ENCODE measurements around the gene ZNF710.

ZNF710 gene

DNA sequence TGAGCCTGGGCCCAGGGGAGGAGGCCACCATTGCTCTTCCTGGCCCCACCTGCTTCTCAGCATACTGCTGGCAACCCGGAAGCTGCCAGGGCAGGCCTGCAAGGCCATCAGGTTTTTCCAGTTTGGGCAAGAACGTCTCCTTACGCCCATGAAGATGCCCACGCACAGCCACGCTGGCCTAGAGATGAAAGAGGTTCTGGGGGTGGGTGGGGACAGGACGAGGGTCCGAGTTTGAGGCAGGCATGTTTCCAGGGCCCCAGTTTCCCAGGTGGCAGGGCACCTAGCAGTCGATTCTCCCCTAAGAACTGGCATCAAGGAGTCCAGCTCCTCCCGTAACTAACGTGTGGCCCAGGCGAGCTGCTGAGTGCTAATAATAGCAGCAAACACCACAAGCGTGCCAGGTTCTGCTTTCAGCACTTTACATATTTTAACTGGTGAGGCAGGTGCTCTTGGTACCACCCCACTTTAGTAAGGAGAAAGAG lies 45.8 kb downstream of the ZNF710 start:
- H3K27ac Mint-ChIP-seq = no peak overlapping the region
- no peaks in the 10 kb centered on the region for H3K27me3 Mint-ChIP-seq
- ATAC-seq (no peak), DNase-seq (no peak)
- H3K4me1 Mint-ChIP-seq = peaks cover 14% of the 10 kb centered on the region
- H3K4me3 Mint-ChIP-seq = no peak overlapping the region
- no peaks in the 10 kb centered on the region for H3K9me3 Mint-ChIP-seq
- H3K36me3 Mint-ChIP-seq (ENCODE audit: low read depth) = peaks cover 3% of the 10 kb centered on the region

DNA sequence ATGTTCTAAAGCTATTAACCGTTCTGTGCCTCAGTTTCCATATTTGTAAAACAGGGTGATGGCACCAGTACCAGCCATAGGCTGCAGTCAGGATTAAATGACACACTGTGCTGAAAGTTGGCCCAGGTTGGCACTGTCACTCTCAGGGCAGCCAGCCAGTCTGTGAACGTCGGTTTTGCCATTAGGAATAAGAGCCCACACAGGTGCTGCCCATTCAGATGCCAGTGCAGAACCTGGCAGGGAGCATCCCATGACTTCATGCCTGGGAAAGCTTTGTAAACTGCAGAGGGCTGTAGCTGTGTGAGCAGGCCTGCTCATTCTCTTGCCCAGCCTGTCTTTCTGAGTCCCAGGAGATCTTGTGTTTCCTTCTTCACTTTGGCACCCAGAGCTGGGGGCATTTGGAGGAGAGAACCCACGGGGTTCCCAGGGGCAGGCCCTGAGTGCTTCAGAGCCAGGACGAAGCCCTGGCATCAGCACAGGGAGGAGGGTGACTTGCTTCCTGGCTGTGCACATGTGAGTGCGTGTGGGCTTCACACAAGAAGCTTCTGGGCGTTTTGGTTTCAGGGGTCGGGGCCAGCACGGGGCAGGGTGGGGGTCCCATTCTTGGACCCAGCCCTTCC lies 46.9 kb downstream of the ZNF710 start:
- H3K4me1 Mint-ChIP-seq = peaks cover 14% of the 10 kb centered on the region
- no peak overlapping the region for H3K4me3 Mint-ChIP-seq
- H3K9me3 Mint-ChIP-seq = no peaks in the 10 kb centered on the region
- peaks cover 3% of the 10 kb centered on the region for H3K36me3 Mint-ChIP-seq (ENCODE audit: low read depth)
- DNase-seq = no peak
- no peak for ATAC-seq
- H3K27me3 Mint-ChIP-seq = no peaks in the 10 kb centered on the region
- H3K27ac Mint-ChIP-seq = no peak overlapping the region

DNA sequence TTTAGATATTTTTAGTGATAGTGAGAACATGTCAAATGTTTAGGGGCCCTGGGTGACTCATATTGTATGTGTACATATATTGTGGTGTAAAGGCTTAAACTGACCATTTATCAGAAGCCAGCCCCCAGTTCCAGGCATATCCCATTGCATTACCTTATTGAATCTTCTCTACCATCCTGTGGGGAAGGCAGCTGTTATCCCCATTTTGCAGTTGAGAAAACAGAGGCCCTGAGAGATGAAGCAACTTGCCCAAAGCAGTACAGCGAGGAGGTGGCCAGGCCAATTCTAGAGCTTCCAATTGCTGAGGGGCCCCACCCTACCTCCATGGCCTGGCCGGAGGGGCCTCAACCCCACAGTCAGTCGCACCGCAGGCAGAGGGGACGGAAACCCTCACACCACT lies 47.9 kb downstream of the ZNF710 start:
- H3K4me3 Mint-ChIP-seq = no peak overlapping the region
- peaks cover 14% of the 10 kb centered on the region for H3K4me1 Mint-ChIP-seq
- H3K27me3 Mint-ChIP-seq = no peaks in the 10 kb centered on the region
- no peak for ATAC-seq
- H3K36me3 Mint-ChIP-seq (ENCODE audit: low read depth) = peaks cover 3% of the 10 kb centered on the region
- no peak overlapping the region for H3K27ac Mint-ChIP-seq
- DNase-seq = no peak
- H3K9me3 Mint-ChIP-seq = no peaks in the 10 kb centered on the region

DNA sequence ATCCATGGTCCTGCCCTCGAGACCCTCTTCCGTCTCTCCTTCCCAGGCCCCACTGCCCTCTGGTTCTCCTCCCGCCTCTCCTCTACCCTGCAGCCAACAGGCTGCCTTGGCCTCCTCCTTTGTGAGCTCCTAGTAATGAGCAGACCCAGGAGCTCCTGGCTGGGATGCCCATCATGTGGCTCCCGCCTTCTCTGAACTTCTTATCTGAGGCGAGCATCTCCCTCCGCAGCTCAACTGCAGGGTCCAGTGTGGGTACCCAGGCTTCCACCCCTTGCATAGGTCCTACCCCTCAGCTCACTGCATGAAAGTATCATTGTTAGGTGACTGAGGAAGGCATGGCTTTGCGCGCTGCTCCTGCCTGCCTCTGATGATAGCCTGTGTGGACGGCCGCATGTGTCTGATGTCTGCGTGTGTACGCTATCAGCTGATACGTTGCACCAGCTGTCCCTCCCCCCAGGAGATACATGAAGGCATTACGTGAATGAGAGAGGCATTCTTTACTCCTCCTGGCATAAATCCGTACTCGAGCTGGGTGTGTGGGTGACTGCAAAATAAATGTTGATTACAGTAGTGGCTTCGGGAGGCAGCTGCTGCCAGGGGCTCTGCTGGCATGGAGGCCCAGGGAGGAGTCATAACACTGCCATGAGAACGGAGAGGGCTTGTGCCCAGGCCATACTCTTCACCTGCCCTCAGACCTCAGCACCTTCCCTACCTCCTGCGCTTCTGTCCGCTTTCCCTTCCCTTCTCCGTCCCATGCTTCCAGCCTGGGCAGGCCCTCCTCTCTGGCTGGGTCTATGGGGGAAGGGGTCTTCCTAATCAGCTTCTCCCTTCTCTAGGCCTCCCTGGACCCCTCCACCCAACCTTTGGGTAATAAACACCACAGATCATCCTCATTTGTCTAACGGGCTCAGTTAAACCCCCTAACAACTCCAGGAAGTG lies 48.8 kb downstream of the ZNF710 start:
- no peak overlapping the region for H3K27ac Mint-ChIP-seq
- no peak for ATAC-seq
- no peaks in the 10 kb centered on the region for H3K27me3 Mint-ChIP-seq
- H3K9me3 Mint-ChIP-seq = no peaks in the 10 kb centered on the region
- DNase-seq = no peak
- H3K36me3 Mint-ChIP-seq (ENCODE audit: low read depth) = peaks cover 2% of the 10 kb centered on the region
- no peak overlapping the region for H3K4me3 Mint-ChIP-seq
- H3K4me1 Mint-ChIP-seq = peaks cover 15% of the 10 kb centered on the region

DNA sequence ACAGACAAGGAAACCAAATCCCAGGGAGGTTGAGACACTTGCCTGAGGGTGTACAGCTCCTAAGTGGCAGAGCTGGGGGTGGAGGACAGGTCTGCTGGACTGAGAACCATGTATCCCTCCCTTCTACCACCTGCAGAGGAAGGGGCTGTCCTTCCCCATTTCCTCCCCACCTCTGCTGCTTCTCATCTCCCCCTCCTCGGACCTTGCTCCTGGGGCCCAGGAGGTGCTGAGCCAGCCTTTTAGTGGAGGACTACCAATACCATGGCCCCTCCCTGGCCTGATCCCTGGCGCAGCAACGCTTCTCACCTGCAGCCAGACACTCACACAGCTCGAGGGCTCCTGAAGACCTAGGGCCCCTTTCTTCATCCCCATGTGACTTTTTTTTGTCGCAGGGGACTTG lies 50.8 kb downstream of the ZNF710 start:
- Mint-ChIP-seq H3K27me3 (no peaks in the 10 kb centered on the region), H3K36me3 (ENCODE audit: low read depth) (no peaks in the 10 kb centered on the region), H3K4me1 (peaks cover 2% of the 10 kb centered on the region), H3K9me3 (no peaks in the 10 kb centered on the region), H3K27ac (no peak overlapping the region), H3K4me3 (no peak overlapping the region)
- no peak for ATAC-seq
- no peak for DNase-seq

DNA sequence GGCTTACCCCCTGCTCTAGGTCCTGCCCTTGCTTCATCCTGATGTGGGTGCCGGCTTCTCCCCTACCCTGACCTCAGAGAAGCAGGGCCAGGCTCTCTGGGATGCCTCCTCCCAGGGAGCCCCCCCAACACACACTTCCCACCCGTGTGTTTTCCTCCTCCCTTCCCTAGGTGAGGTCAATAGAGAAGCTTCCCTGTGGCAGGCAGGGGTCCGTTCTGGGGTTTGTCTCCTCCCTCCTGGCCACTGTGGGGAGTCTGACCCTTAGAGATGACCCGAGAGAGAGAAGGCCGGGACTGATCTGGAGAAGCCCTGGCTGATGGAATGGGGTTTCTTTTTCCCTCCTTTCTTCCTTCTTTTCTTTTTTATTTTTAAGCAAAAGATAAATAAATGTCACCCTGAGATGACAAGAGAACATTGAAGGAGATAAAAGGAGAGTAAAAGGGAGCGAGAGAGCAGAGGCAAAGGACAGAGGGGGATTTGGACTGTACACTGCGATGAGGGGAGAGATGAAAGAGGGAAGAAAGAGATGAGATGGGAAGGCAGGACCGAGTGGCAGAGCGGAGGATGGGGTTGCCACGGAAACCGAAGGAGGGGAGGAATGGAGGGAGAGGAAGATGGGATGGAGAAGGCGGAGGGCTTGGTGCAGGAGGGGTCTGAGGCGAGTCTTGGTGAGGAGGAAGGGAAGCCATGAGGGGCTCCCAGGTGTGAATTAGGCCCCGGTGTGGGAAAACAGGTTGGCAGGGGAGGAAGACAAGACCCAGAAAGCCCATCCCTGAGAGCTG lies 52.8 kb downstream of the ZNF710 start:
- Mint-ChIP-seq H3K36me3 (ENCODE audit: low read depth) (peaks cover 2% of the 10 kb centered on the region), H3K9me3 (no peaks in the 10 kb centered on the region), H3K4me1 (peaks cover 14% of the 10 kb centered on the region), H3K4me3 (no peak overlapping the region), H3K27ac (no peak overlapping the region), H3K27me3 (no peaks in the 10 kb centered on the region)
- DNase-seq (no peak), ATAC-seq (no peak)

DNA sequence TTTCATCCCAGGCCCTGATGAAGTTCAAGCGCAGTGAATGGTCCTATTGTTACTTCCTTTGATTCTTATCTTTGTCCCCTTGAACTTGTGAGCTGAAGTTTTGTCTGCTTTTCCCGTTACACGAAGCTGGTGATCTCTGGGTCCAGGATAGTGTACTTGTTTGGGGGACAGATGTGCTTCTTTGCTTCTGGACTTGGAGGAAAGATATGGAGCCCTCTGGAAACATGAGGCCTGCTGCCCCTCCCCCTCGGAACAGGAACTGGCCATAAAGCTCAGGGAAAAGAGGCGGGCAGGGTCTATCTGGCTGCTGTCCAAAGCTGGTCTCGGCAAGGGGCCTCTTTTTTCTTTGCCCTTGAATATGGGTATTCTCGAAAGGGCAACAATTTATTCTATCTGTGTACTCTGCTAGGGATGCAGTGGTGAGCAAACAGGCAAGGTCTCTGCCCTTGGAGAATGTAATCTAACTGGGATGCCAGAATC lies 53.5 kb downstream of the ZNF710 start:
- Mint-ChIP-seq H3K27me3 (no peaks in the 10 kb centered on the region), H3K27ac (no peak overlapping the region), H3K36me3 (ENCODE audit: low read depth) (peaks cover 2% of the 10 kb centered on the region), H3K9me3 (no peaks in the 10 kb centered on the region), H3K4me1 (peaks cover 22% of the 10 kb centered on the region), H3K4me3 (no peak overlapping the region)
- DNase-seq = no peak
- ATAC-seq = no peak

DNA sequence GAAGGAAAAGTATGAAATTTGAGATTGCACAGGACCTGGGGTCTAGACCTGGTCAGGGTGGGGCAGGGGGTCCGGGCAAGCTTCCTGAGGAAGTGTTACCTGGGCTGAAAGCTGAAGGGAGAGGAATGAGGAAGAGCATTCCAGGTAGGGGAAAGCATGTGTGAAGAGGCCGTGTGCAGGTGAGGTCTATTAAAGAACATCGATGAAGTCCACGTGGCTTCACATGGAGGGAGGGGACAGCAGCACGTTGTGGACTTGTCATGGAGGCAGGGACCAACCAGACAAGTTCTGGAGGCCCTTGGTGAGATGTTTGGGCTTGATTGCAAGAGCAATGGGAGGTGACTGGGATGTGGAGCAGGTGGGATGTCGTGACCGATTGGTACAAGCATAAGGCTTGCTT lies 54.1 kb downstream of the ZNF710 start:
- peaks cover 2% of the 10 kb centered on the region for H3K36me3 Mint-ChIP-seq (ENCODE audit: low read depth)
- H3K4me3 Mint-ChIP-seq = no peak overlapping the region
- no peaks in the 10 kb centered on the region for H3K27me3 Mint-ChIP-seq
- H3K27ac Mint-ChIP-seq = no peak overlapping the region
- no peaks in the 10 kb centered on the region for H3K9me3 Mint-ChIP-seq
- DNase-seq = no peak
- no peak for ATAC-seq
- H3K4me1 Mint-ChIP-seq = peaks cover 27% of the 10 kb centered on the region

DNA sequence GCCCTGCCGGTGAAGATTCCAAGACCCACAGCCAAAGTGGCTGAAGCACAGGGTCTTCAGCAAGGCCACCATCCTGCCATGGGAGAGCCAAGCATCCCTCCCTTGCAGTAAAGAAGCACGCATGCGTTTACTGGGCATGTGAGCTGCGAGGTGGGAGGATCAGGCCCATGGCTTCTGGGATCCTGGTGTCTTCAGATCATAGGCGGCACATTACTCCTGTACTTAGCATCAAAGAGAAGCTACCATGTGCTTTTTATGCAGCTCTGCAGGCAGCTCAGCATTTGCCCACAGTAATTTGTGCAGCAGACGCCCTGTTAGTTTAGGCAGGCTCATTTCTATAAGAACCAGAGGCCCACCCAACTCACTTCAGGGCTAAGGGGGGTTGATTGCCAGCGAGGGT lies 55.4 kb downstream of the ZNF710 start:
- Mint-ChIP-seq H3K9me3 (no peaks in the 10 kb centered on the region), H3K27ac (no peak overlapping the region), H3K4me1 (peaks cover 36% of the 10 kb centered on the region), H3K27me3 (no peaks in the 10 kb centered on the region), H3K36me3 (ENCODE audit: low read depth) (peaks cover 2% of the 10 kb centered on the region), H3K4me3 (no peak overlapping the region)
- ATAC-seq (no peak), DNase-seq (no peak)

DNA sequence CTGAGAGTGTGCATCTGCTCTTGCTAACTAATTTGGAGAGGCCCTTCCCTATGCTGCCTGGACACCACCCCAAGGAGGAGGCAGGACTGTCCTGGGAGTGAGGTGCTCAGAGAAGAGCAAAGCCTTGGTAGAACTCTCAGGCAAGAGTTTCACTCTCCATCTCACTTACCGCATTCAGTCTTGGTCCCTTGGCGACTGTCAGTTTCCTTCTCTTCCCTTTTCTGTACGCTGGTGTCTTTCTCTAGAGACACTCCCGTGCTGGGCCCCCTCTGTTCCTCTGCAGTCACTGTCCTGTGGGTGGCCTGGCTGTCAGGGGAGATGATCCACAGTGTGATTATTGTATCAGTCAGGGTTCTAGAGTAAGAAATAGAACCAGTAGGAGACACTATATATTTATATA lies 57.2 kb downstream of the ZNF710 start:
- Mint-ChIP-seq H3K27ac (peak overlapping the region; percentile 93), H3K4me1 (peaks cover 48% of the 10 kb centered on the region), H3K36me3 (ENCODE audit: low read depth) (peaks cover 2% of the 10 kb centered on the region), H3K4me3 (no peak overlapping the region), H3K27me3 (no peaks in the 10 kb centered on the region), H3K9me3 (no peaks in the 10 kb centered on the region)
- ATAC-seq (no peak), DNase-seq (no peak)

DNA sequence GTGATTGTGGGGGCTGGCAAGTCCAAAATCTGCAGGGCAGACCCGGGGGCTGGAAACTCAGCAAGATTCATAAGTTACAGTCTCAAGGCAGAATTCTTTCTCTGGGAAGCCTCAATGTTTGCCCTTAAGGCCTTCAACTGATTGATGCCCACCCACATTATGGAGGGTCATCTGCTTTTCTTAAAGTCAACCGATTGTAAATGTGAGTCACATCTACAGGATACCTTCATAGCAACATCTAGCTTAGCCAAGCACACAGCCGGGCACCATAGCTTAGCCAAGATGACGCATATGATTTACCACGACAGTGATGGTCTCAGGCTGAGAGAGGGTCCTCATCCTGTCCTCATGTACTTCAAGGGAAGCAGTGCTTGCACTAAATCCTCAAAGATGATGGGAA lies 57.7 kb downstream of the ZNF710 start:
- peaks cover 2% of the 10 kb centered on the region for H3K36me3 Mint-ChIP-seq (ENCODE audit: low read depth)
- peak overlapping the region; percentile 51 for H3K4me3 Mint-ChIP-seq
- no peaks in the 10 kb centered on the region for H3K27me3 Mint-ChIP-seq
- peaks cover 52% of the 10 kb centered on the region for H3K4me1 Mint-ChIP-seq
- ATAC-seq (no peak), DNase-seq (no peak)
- no peaks in the 10 kb centered on the region for H3K9me3 Mint-ChIP-seq
- peak overlapping the region; percentile 93 for H3K27ac Mint-ChIP-seq

DNA sequence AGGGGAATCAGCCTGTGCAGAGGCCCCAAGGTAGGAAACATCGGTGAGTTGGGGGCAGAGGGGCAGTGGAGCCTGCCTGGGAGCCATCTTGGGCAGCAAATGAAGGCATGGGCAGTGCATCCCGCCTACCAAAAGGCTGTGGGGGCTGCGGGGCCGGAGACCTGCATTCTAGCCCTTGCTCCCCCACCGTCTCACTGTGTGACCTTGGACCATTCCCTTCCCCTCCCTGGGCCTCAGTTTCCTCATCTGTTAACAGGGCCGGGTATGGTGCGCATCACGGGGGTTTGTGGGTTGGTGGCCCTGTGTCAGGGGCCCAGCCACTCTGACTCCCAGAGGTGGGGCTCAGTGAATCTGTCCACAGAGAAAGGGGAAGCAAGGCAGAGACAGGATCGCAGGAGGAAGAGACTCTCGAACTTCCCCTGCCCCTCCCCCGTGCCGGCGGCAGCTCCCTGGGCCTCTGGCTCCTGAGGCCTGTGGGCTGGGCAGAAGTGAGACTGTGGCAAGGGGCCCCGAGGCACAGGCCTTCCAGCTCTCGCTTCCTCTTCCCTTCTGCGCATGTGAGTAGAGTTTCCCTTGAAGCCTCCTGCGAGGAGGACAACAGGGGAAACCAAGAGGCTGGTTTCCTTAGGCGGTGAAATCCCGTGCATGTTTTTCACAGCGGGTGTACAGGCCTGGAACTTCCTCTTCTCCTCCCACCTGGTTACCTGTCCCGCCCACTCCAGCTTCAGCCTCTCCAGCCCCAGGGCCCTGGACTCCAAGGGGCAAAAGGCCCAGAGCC lies 58.3 kb downstream of the ZNF710 start:
- peaks cover 57% of the 10 kb centered on the region for H3K4me1 Mint-ChIP-seq
- peak overlapping the region; percentile 51 for H3K4me3 Mint-ChIP-seq
- peak; percentile 87 for DNase-seq
- peak; percentile 95 for ATAC-seq
- H3K27ac Mint-ChIP-seq = peak overlapping the region; percentile 93
- no peaks in the 10 kb centered on the region for H3K9me3 Mint-ChIP-seq
- peaks cover 2% of the 10 kb centered on the region for H3K36me3 Mint-ChIP-seq (ENCODE audit: low read depth)
- no peaks in the 10 kb centered on the region for H3K27me3 Mint-ChIP-seq

DNA sequence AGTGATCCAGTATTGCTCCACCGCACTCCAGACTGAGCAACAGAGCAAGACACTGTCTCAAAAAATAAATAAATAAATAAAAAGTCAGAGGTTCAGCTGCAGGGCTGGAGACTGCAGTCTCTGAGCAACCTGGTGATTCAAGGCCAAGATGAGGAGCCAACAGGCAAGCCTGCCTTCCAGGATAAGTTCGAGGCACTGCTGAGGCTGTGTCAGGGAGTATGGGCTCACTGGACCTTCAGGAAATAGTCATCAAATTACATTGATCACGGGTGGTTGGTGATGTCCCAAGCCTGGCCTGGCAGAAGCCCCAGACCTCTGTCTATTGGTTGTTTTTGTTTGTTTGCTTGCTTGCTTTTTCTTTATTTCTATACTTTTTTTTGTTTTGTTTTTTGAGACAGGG lies 59.7 kb downstream of the ZNF710 start:
- Mint-ChIP-seq H3K27me3 (no peaks in the 10 kb centered on the region), H3K4me1 (peaks cover 55% of the 10 kb centered on the region), H3K4me3 (no peak overlapping the region), H3K36me3 (ENCODE audit: low read depth) (peaks cover 2% of the 10 kb centered on the region), H3K9me3 (no peaks in the 10 kb centered on the region), H3K27ac (no peak overlapping the region)
- ATAC-seq (no peak), DNase-seq (no peak)

DNA sequence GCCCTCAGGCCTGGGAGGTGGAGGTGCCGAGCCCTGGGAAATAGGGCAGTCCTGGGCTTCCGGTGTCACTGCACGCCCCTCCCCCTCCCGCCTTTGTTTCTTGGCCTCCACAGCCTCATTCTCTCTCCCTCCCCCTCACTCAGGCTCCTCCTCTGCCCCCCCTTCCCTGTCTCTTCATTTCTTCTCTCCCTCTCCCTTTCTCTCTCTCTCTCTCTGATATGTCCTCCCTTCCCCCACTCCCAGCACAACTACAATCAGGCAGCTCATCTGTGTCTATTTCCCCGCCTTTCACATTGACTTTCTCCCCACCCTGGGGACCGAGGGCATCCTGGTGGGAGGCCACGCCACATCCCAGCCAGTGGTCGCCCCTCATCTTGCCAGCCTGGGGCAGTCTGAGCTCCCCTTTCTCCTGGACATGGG lies 60.9 kb downstream of the ZNF710 start:
- Mint-ChIP-seq H3K9me3 (no peaks in the 10 kb centered on the region), H3K4me1 (peaks cover 55% of the 10 kb centered on the region), H3K4me3 (no peak overlapping the region), H3K36me3 (ENCODE audit: low read depth) (peaks cover 4% of the 10 kb centered on the region), H3K27me3 (no peaks in the 10 kb centered on the region), H3K27ac (peak overlapping the region; percentile 42)
- DNase-seq = peak; percentile 30
- no peak for ATAC-seq

All from activated naive CD8-positive, alpha-beta T cell treated with anti-CD3 and anti-CD28 coated beads, Interleukin-2, amount 50 U/mL, for 24 hours (primary cell).